DOHH2 (cell line): ENCODE measurements around the gene WWC1.

Experiments
- H3F3A ChIP-seq: fragments of 200-600 bp; sonication (generic), shearing (Covaris generic); 2 replicates; pipeline ENCODE4 v1.6.0; 2016; ENCODE audit warnings: antibody characterized with exemption, mild to moderate bottlenecking; ENCODE audit not compliant: control insufficient read depth, insufficient read depth
- H3K27ac ChIP-seq: fragments of 200-600 bp; sonication (generic); 2 replicates; pipeline ENCODE4 v1.5.1; 2014; ENCODE audit warnings: low read depth, mild to moderate bottlenecking, low read length, moderate library complexity
- H3K27me3 ChIP-seq: fragments of 200-600 bp; sonication (generic); 2 replicates; pipeline ENCODE4 v1.6.1; 2014; ENCODE audit warnings: mild to moderate bottlenecking, low read length, mixed read lengths; ENCODE audit not compliant: control insufficient read depth
- H3K36me3 ChIP-seq: fragments of 200-600 bp; sonication (generic); 2 replicates; pipeline ENCODE4 v1.6.1; 2014; ENCODE audit warnings: mild to moderate bottlenecking, low read length, moderate library complexity, mixed read lengths; ENCODE audit not compliant: control insufficient read depth
- H3K4me1 ChIP-seq: fragments of 200-600 bp; sonication (generic); 2 replicates; pipeline ENCODE4 v1.6.1; 2014; ENCODE audit warnings: mild to moderate bottlenecking, low read length, mixed read lengths; ENCODE audit not compliant: control insufficient read depth
- H3K4me2 ChIP-seq: fragments of 200-600 bp; sonication (generic); 2 replicates; pipeline ENCODE4 v1.6.0; 2014; ENCODE audit warnings: mild to moderate bottlenecking, low read length, moderate library complexity
- H3K4me3 ChIP-seq: fragments of 200-600 bp; sonication (generic); 2 replicates; pipeline ENCODE4 v1.5.1; 2014; ENCODE audit warnings: mild to moderate bottlenecking, low read length, mixed read lengths
- H3K79me2 ChIP-seq: fragments of 200-600 bp; sonication (generic); 2 replicates; pipeline ENCODE4 v1.6.1; 2014; ENCODE audit warnings: mild to moderate bottlenecking, low read length, mixed read lengths; ENCODE audit not compliant: control insufficient read depth
- H3K9me2 ChIP-seq: fragments of 200-600 bp; sonication (generic); replicated peaks from 2 replicates; pipeline ENCODE4 v1.6.1; 2014; ENCODE audit warnings: mild to moderate bottlenecking, low read length, mixed read lengths; ENCODE audit not compliant: control insufficient read depth
- H3K9me3 ChIP-seq: fragments of 200-600 bp; sonication (generic); 2 replicates; pipeline ENCODE4 v1.6.1; 2014; ENCODE audit warnings: antibody characterized with exemption, low read length, mixed read lengths; ENCODE audit not compliant: control insufficient read depth, insufficient read depth
- H4K20me1 ChIP-seq: fragments of 200-600 bp; sonication (generic); 2 replicates; pipeline ENCODE4 v1.6.0; 2014; ENCODE audit warnings: low read depth, mild to moderate bottlenecking, antibody characterized with exemption, low read length, moderate library complexity; ENCODE audit not compliant: control insufficient read depth, insufficient read depth
- EZH2phosphoT487 ChIP-seq: fragments of 200-600 bp; sonication (generic); IDR thresholded peaks from 2 replicates; pipeline ENCODE4 v1.6.1; 2017; ENCODE audit warnings: borderline replicate concordance, mild to moderate bottlenecking, antibody characterized with exemption, low read length, moderate library complexity, mixed read lengths
- TF ChIP-seq, protein P1 (sequence below): fragments of 200-600 bp; sonication (generic); IDR thresholded peaks from one replicate; pipeline ENCODE4 v1.5.1; 2014; ENCODE audit warnings: antibody characterized with exemption, mild to moderate bottlenecking, low read depth, low read length; ENCODE audit not compliant: poor library complexity, severe bottlenecking

WWC1 gene

DNA sequence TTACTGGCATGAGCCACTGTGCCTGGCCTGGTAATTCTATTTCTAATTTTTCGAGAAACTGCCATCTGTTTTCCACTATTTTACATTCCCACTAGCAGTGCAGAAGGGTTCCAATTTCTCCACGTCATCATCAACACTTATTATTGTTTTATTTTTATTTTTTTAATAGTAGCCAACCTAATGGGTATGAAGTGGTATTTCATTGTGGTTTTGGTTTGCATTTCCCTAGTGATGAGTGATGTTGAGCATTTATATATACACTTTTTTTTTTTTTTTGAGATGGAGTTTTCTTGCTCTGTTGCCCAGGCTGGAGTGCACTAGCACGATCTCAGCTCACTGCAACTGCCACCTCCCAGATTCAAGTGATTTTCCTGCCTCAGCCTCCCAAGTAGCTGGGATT lies 28.3 kb downstream of the WWC1 start:
- no peaks in the 10 kb centered on the region for H3F3A ChIP-seq
- TF ChIP-seq EZH2phosphoT487, result no peak
- TF ChIP-seq, protein P1, sequence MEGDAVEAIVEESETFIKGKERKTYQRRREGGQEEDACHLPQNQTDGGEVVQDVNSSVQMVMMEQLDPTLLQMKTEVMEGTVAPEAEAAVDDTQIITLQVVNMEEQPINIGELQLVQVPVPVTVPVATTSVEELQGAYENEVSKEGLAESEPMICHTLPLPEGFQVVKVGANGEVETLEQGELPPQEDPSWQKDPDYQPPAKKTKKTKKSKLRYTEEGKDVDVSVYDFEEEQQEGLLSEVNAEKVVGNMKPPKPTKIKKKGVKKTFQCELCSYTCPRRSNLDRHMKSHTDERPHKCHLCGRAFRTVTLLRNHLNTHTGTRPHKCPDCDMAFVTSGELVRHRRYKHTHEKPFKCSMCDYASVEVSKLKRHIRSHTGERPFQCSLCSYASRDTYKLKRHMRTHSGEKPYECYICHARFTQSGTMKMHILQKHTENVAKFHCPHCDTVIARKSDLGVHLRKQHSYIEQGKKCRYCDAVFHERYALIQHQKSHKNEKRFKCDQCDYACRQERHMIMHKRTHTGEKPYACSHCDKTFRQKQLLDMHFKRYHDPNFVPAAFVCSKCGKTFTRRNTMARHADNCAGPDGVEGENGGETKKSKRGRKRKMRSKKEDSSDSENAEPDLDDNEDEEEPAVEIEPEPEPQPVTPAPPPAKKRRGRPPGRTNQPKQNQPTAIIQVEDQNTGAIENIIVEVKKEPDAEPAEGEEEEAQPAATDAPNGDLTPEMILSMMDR, result no peak
- no peaks in the 10 kb centered on the region for H3K4me1 ChIP-seq
- H3K36me3 ChIP-seq, result no peaks in the 10 kb centered on the region
- no peak overlapping the region for H3K4me2 ChIP-seq
- H3K9me3 ChIP-seq, result no peaks in the 10 kb centered on the region
- H4K20me1 ChIP-seq, result no peaks in the 10 kb centered on the region
- H3K9me2 ChIP-seq, result no peaks in the 10 kb centered on the region
- H3K27me3 ChIP-seq, result no peaks in the 10 kb centered on the region
- H3K79me2 ChIP-seq, result no peaks in the 10 kb centered on the region
- H3K27ac ChIP-seq, result no peak overlapping the region
- no peak overlapping the region for H3K4me3 ChIP-seq

DNA sequence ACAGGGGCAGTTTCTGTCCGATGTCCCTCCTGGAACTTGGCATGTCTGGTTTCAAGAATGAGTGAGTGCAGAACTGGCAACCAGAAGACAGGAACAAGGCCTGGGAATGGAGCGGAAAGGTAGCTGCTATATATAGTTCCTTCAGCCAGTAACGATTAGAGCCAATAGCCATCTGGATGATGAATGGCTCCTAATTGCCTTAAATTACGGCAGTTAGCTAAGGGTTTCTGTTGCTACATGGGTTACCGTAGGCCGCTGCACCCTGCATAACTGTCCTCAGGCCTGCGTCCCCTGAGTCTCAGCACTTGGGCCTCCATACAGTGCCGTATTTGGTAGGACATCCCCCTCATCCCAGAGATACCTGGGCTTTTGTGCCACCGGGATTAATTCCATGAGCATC lies 29.4 kb downstream of the WWC1 start:
- H3K4me3 ChIP-seq, result no peak overlapping the region
- no peaks in the 10 kb centered on the region for H3K79me2 ChIP-seq
- H3F3A ChIP-seq, result no peaks in the 10 kb centered on the region

DNA sequence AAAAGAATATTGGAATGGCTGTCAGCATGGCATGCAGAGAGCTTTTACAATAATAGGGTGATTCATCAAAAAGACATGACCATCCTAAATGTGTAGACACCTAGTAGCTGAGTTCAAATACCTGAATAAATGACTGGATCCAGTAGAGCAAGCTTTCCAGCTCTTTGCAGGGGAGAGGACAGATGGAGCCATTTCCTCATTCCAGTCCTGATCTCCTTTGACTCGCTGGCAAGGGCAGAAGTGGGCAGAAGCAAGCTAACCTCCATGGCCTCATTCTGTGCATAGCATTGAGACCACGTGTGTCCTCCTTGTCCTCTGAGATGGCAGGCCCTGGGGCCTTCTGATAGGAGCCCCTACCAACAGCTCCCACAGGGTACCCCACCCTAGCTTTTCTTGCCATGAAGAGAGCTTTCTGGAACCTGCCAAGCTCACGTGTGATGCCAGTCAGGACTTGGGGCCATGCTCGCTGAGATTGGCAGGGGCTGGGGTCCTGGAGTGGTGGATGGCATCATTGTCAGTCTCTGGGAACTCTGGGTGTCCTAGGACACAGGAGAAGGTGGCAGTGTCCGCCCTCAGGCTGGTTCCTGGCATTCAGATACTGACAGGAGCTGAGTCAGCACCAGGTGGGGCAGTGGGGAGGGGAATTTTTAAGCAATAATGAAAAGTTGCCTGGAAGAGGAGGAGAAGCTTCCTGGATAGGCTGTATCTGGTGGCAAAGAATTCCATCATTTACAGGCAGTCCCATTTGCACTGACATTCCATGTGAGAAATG lies 33.6 kb downstream of the WWC1 start:
- Histone ChIP-seq H3K9me3 (no peaks in the 10 kb centered on the region), H3K36me3 (no peaks in the 10 kb centered on the region), H3K4me2 (no peak overlapping the region), H3F3A (no peaks in the 10 kb centered on the region), H3K4me1 (no peaks in the 10 kb centered on the region), H3K4me3 (no peak overlapping the region), H4K20me1 (no peaks in the 10 kb centered on the region), H3K9me2 (no peaks in the 10 kb centered on the region), H3K79me2 (no peaks in the 10 kb centered on the region), H3K27ac (no peak overlapping the region), H3K27me3 (no peaks in the 10 kb centered on the region)
- TF ChIP-seq, protein P1, result no peak
- no peak for TF ChIP-seq EZH2phosphoT487

More for the DNA sequence above, 29.4 kb downstream of the WWC1 start:
- H3K36me3 ChIP-seq, result no peaks in the 10 kb centered on the region
- H3K9me3 ChIP-seq, result no peaks in the 10 kb centered on the region
- no peak overlapping the region for H3K27ac ChIP-seq
- no peaks in the 10 kb centered on the region for H3K27me3 ChIP-seq
- no peak overlapping the region for H3K4me2 ChIP-seq
- H3K9me2 ChIP-seq, result no peaks in the 10 kb centered on the region
- no peak for TF ChIP-seq EZH2phosphoT487
- H4K20me1 ChIP-seq, result no peaks in the 10 kb centered on the region
- H3K4me1 ChIP-seq, result no peaks in the 10 kb centered on the region

DNA sequence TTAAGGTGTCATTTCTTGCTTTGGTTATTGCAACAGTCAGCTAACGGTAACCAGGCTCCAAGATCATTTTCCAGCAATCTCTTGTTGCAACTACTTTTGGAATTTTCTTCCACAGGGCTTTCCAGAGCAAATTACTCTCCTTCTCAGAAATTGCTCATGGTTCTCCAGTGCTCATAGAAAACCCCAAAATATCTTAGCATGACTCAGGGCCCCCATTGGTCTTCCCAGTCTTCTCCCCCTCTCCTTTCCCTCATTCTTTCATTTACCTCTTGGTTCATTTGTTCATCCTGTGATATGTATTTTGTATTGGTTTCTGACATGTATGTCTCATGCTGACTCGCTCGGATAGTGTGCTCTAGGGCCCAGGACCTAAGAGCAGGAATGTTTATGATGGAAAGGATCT lies 35.6 kb downstream of the WWC1 start:
- Histone ChIP-seq H3K27ac (no peak overlapping the region), H3K27me3 (no peaks in the 10 kb centered on the region), H3K9me2 (no peaks in the 10 kb centered on the region), H3K4me3 (no peak overlapping the region), H3K36me3 (no peaks in the 10 kb centered on the region), H3K4me2 (no peak overlapping the region), H3F3A (no peaks in the 10 kb centered on the region), H3K79me2 (no peaks in the 10 kb centered on the region), H4K20me1 (no peaks in the 10 kb centered on the region), H3K4me1 (no peaks in the 10 kb centered on the region), H3K9me3 (no peaks in the 10 kb centered on the region)
- TF ChIP-seq, protein P1, result no peak
- TF ChIP-seq EZH2phosphoT487, result no peak
